T-helper 22 cell (primary cell): Measurements from ENCODE around the gene WIPF2.
"Not testable (repeated sequence)": the region's sequence is repeated elsewhere in the genome, so short reads cannot be mapped to it uniquely, and the experiment has no call there.

Experiments used
- DNase-seq: peaks from one replicate; pipeline ENCODE4 v3.0.0-alpha.2; 2020; ENCODE audit warnings: low read depth

The WIPF2 gene

DNA sequence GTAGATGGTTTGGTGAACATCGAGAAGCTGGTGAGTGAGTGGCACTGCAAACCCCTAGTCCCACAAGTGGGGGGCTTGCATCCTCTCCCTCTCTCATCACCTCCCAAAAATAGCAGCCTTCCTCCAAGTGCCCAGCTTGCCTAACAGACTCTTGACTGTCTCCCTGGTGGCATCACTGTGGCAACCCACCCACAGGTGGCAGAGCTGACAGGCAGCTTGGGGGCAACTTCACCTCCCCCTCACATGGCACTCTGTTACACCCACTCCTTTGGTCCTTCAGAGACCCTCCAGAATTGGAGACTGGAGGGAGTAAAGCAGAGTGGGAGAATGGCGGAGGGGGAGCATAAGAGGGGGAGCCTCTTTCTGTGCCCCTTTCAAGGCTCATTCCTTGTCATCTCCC lies 26.1 kb upstream of the WIPF2 start:
- no peak for DNase-seq

DNA sequence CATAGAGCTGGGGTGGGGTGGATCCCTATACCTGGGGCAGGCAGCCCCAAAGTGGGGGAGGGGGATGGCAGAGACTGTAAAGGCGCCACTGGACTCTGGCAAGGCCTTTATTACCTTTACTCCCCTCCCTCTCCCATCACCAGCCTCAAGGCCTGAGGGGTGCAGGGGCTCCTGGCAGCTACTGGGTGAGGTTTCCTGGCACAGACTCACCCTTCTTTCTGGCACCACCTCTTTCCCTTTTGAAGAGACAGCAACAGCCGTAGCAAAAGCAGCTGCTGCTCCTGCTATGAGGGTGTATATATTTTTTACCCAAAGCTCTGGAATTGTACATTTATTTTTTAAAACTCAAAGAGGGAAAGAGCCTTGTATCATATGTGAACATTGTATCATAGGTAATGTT lies 24.3 kb upstream of the WIPF2 start:
- DNase-seq: no peak

DNA sequence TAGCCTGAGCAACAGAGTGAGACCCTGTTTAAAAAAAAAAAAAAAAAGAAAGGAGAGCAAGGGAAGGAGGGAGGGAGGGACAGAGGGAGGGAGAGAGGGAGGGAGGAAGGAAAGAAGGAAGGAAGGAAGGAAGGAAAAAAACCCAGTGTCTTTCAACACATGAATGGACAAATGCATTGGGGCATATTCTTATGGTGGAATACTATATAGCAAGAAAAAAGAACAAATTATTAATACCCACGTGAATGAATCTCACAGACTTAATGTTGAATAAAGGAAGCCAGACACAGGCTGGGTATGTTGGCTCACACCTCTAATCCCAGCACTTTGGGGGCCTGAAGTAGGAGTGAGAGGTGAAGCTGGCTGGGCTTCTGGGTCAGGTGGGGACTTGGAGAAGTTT lies 21.6 kb upstream of the WIPF2 start:
- no peak for DNase-seq

DNA sequence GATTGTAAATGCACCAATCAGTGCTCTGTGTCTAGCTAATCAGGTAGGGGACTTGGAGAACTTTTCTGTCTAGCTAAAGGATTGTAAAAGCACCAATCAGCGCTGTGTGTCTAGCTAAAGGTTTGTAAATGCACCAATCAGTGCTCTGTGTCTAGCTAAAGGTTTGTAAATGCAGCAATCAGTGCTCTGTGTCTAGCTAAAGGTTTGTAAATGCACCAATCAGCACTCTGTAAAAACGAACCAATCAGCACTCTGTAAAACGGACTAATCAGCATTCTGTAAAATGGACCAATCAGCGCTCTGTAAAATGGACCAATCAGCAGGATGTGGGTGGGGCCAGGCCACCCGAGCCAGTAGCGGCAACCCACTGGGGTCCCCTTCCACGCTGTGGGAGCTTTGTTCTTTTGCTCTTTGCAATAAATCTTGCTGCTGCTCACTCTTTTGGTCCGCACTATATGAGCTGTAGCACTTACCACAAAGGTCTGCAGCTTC lies 21.1 kb upstream of the WIPF2 start:
- not testable (repeated sequence) for DNase-seq

DNA sequence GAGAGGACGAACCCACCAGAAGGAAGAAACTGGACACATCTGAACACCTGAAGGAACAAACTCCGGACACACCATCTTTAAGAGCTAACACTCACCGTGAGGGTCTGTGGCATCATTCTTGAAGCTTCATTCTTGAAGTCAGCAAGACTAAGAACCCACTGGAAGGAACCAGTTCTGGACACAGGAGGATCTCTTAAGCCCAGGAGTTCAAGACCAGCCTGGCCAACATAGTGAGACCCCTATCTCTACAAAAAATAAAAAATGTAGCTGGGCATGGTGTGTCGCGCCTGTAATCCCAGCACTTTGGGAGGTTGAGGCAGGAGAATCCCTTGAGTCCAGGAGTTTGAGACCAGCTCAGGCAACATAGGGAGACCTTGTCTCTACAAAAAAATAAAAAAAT lies 20.5 kb upstream of the WIPF2 start:
- no peak for DNase-seq

DNA sequence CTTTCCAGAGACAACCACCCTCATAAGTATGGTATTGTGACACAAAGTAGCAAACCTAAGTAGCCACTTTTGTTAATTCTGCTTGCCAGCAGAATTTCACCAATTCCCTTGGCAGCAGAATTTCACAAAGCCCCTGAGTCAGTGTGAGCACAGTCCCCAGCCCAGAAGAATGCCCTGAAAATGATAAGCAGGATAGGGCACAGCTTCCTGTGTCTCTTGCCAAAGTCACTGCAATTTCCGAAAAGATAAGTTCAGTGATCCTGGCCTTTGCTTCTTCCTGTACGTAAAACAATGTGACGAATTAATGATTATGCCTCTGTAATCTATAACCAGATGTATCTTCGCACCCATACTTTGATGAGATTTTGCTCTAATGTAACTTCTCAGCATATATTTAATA lies 16.0 kb upstream of the WIPF2 start:
- DNase-seq: no peak

DNA sequence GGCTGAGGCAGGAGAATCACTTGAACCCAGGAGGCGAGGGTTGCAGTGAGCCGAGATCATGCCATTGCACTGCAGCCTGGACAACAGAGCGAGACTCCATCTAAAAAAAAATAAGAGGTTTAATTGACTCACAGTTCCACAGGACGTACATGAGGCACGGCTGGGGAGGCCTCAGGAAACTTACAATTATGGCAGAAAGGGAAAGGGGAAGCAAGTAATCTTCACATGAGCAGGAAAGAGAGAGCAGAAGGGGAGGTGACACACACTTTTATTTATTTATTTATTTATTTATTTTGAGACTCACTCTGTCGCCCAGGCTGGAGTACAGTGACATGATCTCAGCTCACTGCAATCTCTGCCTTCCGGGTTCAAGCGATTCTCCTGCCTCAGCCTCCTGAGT lies 12.9 kb upstream of the WIPF2 start:
- not testable (repeated sequence) for DNase-seq

DNA sequence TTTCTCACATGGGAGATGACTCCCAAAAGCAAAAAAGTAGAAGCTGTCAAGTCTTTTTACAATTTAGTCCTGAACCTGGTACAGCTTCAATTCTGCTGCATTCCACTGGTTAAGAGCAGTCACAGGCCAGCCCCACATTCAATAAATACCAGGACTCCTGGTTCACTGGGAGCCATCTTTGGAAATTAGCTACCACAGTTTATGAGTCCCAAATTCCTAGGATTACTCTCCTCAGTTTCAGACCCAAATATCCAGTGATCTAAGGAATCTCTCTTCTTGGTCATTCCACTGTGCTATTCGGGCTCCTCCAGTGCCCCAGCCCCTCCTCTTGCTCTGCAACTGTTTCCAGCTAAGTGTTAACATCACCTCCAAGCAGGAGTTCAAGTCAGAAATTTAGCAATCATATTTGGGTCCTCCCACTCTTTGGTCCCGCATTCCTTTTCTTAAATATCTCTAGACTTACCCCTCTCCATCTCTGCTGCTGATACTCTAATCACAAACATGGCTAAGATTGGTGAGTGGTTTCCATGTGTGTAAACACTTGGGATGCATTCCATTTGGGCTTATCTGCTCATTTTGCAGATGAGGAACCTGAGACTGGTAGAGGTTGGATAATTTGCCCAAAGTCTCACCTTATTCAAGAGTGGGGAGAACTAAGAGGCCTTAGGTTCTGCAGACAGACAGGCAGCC lies 9.6 kb upstream of the WIPF2 start:
- no peak for DNase-seq

DNA sequence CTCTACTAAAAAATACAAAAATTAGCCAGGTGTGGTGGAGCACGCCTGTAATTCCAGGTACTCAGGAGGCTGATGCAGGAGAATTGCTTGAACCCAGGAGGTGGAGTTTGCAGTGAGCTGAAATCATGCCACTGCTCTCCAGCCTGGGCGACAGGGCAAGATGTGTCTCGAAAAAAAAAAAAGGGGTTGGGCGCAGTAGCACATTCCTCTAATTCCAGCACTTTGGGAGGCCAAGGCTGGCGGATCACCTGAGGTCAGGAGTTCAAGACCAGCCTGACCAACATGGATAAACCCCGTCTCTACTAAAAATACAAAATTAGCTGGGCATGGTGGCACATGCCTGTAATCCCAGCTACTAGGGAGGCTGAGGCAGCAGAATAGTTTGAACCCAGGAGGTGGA lies 5.2 kb upstream of the WIPF2 start:
- not testable (repeated sequence) for DNase-seq

DNA sequence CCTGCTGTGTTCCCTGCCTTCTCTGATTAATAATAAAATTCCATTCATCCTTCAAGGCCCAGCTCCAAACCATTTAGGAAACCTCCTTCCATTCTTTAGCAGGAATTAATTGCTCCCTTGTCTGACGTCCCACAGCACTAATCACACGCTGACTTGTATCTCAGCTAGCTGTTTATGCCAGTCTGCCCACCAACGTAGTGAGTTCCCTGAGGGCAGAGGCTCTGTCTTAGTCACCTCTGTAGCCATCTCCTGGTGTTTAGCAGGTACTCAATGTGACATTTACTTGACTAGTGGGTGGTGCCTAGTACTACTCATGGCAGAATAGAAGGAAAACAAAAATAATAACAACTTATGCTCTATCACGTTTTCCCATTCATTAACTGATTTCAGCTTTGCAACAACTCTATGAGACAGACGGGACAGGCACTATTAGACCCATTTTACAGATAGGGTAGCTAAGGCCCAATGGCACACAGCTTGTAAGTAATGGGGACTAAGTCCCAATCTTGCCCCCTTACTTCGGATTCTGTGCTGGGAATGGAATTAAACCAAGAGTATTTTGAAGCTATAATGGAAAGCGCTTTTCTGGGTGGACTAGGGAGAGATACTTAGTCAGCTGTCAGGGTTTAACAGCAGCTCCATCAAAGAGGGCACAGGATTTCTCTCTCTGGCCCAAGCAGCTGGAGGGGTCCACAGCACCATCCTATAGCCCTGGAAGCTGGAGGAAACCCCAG lies 931 bp upstream of the WIPF2 start:
- no peak for DNase-seq

DNA sequence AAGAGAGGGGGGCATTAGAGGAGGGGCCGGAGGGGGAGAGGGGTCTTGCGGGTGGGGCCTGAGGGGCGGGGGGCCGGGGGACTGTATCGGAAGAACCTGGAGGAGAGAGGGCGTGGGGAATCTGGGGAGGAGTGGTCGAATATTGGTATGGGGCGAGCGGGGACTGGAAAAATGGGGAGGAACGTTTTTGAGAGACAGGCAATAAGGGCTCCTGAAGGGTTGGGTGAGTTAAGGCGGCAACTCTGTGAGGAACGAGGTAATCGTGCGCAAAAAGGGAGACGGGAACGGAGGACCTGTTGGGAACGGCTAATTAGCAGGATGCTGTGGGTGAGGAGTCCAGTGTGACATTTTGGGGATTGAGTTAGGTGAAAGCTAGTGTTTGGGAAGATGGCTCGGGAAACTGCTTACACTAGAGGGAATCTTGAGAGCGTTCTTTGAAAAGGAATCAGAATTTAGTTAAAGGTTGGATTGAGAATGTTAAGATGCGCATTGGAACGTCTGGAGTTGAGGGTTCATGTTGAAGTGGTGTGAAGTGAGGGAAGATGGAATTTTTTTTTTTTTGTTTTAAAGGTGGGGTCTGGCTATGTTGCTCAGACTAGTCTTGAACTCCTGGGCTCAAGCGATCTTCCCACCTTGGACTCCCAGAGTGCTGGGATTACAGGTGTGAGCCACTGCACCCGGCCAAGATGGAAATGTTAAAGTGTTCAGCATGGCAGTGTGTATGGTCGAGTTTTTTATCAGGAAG lies 662 bp downstream of the WIPF2 start:
- DNase-seq: no peak

DNA sequence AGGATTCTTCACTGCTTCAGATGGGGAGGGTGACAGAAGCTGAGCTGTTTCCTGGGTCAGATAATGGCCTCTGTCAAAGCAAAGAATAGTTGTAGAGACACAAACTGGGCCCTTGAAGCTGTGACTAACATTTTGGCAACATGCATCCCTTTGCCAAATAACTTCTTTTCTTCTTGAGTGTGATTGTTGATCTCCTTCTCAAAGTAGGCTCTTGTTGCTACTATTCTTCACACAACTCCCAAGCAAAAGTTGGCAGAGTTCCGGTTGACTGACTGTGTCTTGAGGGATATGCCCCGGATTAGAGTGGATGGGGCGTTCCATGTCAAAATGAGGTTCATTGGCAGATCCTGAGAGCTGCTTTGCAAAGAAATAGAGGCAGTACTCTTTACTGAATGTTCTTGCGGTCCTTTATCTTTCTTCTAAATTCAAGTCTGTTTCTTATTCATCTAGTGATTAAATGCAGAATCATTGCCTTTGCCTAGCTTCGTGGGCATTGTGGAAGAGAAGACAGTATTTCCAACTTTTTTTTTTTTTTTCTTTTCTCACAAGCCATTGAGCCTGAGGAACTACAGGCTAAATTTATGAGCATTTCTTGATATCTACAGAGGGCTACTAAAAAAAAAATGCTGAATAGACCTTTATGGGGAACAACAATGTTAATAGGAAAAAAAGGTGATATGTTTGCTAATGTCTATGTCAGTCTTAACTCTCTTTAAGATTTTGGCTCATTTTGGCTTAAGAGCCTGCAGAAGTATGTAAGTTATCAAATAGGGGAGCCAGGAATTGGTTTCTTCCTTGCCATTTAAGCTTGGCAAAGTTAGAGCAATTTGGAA lies 5.8 kb downstream of the WIPF2 start:
- no peak for DNase-seq

DNA sequence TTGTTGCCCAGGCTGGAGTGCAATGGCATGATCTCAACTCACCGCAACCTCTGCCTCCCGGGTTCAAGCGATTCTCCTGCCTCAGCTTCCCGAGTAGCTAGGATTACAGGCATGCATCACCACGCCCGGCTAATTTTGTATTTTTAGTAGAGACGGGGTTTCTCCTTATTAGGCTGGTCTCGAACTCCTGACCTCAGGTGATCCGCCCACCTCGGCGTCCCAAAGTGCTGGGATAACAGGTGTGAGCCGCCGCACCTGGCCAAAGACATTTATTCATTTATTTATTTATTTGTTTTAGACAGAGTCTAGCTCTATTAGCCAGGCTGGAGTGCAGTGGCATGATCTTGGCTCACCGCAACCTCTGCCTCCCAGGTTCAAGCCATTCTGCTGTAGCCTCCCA lies 10.0 kb downstream of the WIPF2 start:
- DNase-seq: not testable (repeated sequence)

DNA sequence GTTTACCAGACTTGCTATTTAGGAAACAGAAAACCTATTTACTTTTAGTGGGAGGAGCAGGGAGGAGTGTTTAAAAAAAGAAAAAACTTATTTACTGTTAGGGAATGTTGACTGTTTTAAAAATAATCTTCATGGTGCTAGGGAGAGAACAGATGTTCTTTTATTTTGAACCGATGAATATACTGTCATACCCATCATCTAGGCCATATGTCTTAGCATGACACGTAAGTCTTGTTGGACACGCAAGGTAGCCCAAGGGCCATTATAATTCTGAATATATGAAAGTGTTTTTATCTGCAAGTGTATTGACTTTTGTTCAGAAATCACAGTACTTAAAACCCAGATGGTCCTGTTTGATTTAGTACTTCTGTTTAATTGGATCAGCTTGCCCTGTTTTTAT lies 11.6 kb downstream of the WIPF2 start:
- no peak for DNase-seq

DNA sequence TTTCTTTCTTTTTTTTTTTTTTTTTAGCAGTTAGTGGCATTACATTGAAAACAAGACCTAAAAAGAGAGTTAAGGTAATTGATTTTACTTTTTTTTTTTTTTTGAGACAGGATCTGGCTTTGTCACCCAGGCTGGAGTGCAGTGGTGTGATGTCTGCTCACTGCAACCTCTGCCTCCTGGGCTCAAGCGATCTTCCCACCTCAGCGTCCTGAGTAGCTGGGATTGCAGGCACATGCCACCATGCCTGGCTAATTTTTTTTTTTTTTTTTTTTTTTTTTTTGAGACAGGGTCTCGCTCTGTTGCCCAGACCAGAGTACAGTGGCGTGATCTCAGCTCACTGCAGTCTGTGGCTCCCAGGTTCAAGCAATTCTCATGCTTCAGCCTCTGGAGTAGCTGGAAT lies 12.8 kb downstream of the WIPF2 start:
- not testable (repeated sequence) for DNase-seq

DNA sequence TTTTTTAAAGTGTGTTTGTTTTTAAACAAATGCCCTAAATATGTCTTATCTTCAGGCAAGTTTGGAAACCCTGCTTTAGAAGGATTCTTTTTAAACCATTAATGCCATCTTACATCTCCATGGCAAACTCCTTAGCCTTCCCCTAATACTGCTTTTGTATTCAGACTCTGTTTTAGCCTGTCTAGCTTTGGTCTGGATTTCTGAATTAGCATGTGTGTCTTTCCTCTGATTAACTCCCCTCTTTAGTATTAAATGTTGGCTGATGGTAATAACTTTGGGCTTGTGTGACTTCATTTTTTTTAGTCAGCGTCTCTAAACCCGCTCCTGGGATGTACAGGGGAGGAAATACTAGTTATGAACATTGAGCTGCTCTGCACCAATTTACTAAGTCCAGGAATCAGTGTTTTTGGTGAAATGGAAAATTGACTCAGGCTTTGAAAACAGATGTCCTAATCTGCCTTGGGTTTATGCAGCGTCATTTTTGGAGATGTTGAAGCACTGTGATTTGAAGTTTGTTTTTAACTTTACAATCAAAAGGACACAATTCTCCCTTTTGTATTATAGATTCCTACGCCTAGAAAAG lies 22.2 kb downstream of the WIPF2 start:
- no peak for DNase-seq

DNA sequence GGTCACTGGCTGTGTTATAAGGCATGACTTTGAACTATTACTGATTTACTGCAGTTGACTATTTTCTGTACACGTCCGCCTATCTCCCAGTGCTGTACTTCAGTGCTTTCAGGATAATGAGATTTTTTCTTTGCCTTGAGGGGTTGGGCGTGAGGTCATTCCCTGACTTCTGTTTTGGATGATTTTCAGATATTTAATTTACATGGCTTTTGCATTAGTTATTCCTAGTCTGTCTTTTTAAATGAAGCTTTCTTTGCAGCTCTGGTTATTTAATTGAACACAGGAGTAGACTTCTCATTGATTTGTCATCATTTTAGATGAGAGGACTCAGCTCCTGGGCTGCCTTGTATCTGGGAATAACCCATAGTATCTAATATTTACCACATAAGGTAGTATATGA lies 23.7 kb downstream of the WIPF2 start:
- DNase-seq: no peak

DNA sequence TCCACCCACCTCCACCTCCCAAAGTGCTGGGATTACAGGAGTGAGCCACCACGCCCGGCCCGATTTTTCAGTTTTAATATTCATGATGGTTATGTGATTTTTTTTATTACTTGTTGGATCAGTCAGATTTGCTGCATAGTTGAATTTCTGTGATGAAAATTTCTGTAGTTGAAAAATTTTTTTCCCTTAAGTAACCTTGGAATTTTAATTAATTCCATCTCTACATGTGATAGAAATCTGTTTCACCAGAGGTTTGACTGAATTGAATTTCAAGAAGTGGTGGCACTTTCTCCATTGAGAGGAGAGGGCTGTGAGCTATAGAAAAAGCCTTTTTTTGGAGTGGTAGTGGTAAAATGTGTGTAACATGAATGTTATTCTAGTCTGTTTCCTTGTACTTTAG lies 24.7 kb downstream of the WIPF2 start:
- no peak for DNase-seq

DNA sequence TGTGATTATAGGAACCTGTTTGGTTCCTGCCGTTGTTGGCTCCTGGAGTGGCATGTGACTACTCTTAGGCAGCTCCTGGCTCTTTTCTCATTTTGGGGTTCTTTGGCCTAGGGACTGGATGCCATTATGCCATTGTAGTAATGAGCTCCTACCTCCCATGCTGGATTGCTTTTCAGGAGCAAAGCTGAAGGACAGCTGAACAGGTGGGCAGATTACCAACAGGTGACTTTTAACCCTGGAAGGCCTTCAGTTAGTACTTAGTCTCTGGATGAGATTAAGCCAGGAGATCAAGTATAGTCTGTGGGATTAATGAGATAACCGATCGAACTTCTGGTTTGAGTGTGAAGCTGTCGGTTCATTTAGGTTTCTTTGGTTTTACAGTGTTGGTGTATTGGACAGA lies 25.2 kb downstream of the WIPF2 start:
- no peak for DNase-seq

DNA sequence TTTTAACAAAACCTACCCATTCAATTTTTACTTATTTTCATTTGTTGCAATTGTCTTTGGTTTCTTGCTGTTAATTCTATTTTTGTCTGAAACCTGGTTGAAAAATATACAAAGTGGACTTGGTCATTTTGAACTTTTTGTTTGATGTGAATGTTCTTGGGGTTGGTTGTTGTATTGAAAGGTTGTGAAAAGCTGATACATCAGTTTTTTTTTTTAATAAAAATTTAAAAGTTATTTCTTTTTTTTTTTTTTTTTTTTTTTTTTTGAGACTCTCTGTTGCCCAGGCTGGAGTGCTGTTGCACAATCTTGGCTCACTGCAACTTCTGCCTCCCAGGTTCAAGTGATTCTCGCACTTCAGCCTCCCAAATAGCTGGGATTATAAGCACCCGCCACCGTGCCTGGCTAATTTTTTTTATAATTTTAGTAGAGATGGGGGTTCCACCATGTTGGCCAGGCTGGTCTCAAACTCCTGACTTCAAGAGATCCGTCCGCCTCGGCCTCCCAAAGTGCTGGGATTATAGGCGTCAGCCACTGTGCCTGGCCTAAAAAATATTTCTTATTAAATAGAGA lies 28.9 kb downstream of the WIPF2 start:
- no peak for DNase-seq

DNA sequence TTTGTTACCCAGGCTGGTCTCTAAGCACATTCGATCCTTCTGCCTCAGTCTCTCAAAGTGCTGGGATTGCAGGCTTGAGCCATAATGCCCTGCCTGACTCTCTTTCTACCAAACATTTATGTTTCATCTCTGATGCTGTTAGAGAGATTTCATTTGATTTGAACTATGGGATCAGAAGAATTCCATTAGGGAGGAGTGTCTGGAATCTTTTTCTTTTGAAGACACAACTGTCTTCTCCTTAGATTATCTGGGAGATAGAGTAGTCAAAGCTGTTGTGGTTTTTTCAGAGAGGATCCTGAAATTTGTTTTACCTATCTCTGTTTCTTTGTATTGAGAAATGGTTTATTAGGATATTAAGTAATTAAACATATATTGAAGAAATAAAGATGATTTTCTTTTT lies 29.4 kb downstream of the WIPF2 start:
- DNase-seq: no peak
